ENCODE data around the gene TPP1.

Gene TPP1

GRCh38 chr11:6610591-6610990 lies 8.6 kb downstream of the TPP1 start:
- no peak for DNase-seq

- DNase-seq, result no peak
Observed at GRCh38 chr11:6609502-6610015, 9.7 kb downstream of the TPP1 start.

GRCh38 chr11:6608726-6609501 lies 10.3 kb downstream of the TPP1 start:
- peak; percentile 27 for DNase-seq

- DNase-seq, result no peak
Observed at GRCh38 chr11:6608011-6608410, 11.2 kb downstream of the TPP1 start.

GRCh38 chr11:6607190-6607795 lies 11.9 kb downstream of the TPP1 start:
- DNase-seq, result peak; percentile 56

DNA sequence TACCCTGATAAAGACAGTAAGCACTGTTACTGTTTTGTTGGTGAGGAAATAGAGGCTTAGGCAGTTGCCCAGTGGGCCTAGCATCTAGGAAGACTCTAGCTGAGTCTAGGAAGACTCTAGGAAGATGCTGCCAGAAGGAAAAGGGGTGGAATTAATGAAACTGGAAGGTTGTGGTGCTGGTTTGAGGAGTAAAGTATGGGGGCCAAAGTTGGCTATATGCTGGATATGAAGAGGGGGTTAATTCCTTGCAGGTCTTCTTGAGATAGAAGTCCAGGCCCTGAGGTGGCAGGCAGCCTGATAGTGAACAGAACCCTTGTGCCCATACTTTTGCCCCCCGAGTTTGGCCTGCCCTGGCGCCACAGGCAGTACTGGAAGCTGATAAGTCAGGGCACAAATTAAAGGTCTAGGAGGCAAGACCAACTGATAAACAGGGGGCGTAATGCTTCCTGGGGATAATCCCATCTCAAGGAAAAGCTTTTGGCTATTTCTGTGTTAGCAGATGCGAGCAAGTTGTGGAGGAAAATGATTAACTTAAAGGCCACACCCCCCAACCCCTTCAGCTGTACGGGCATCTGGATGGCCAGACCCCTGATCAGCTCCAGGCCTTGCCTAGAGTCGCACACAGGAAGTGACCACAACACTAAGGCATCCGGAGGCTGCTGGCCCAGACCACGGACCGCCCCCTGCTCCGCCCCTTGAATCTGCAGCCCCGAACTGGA lies 12.6 kb downstream of the TPP1 start:
- peak; percentile 94 for DNase-seq

GRCh38 chr11:6604790-6605189 lies 14.4 kb downstream of the TPP1 start:
- no peak for DNase-seq

DNA sequence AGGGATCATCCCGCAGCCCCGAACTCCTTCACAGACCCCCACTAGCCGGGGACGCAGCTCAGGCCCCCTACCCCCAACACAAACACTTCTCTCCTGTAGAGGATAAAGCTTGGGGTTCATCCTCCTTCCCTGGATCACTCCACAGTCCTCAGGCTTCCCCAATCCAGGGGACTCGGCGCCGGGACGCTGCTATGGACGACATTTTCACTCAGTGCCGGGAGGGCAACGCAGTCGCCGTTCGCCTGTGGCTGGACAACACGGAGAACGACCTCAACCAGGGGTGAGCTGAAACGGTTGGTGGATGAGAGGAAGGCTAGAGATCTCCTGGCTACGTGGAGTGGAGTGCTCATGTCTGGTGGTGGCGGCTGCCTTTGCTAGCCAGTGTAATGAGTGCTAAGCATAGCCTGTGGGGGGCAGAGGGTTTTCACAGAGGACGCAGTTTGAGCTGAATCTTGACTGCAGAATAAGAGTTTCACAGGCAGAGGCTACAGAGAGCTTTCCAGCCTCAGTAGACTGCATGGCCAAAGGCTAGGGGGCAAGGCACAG lies 15.1 kb downstream of the TPP1 start:
- peak; percentile 58 for DNase-seq

- DNase-seq, result peak; percentile 86
Observed at GRCh38 chr11:6603287-6604080, 15.7 kb downstream of the TPP1 start, which contains the start of the genes ILK and RRP8. Gene ILK, plus strand, starts transcription at chr11:6603774. Its CDS starts 498 bp downstream, at chr11:6604272. Gene RRP8, minus strand, starts transcription at chr11:6603616. Its CDS starts 114 bp downstream, at chr11:6603502.

GRCh38 chr11:6602096-6602940 lies 16.9 kb downstream of the TPP1 start:
- no peak for DNase-seq

DNA sequence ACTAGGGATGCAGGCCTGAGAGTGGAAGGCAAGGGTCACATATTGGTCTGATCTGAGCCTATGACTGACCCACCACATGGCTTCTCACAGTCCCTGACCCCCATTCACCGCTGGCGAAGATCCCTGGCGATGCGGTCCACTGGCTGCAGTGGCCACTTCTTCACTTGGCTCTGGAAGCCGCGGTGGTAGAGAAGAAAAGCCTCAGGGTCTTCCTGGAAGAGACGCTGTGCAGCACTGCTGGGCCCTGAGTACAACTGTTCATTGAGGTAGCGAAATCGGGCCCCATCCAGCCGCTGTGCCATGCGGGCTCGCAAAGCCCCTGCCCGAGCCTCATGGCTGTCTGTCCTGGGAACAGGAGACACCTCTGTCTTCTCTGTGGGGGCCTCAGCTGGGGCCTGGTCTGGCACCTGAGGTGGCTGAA lies 18.2 kb downstream of the TPP1 start:
- no peak for DNase-seq

- DNase-seq, result no peak
Observed at GRCh38 chr11:6599881-6600390, 19.3 kb downstream of the TPP1 start.

GRCh38 chr11:6599449-6599848 lies 19.8 kb downstream of the TPP1 start:
- DNase-seq, result no peak

DNA sequence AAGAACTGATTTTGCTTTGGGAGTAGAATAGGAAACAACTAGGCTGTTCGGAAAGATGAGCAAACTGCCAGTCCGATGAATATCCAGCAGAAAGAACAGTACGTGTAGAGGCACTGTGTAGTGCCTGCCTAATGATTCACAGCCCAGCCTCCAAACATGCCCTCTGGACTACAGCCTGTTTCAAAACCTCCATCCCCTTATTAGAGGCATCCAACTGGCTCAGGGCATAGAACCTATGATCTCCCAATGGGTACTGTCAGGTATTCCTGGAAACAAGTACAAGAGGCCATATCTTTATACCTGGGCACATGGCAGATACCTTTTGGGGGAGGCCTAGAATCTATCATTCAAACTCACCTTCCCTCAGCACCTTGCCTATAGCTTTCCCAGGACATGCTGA lies 20.7 kb downstream of the TPP1 start:
- DNase-seq, result no peak

GRCh38 chr11:6596239-6596877 lies 22.9 kb downstream of the TPP1 start:
- DNase-seq, result no peak

- DNase-seq, result no peak
Observed at GRCh38 chr11:6594142-6594768, 25.0 kb downstream of the TPP1 start.

GRCh38 chr11:6588018-6588417 lies 31.2 kb downstream of the TPP1 start:
- DNase-seq, result no peak

DNA sequence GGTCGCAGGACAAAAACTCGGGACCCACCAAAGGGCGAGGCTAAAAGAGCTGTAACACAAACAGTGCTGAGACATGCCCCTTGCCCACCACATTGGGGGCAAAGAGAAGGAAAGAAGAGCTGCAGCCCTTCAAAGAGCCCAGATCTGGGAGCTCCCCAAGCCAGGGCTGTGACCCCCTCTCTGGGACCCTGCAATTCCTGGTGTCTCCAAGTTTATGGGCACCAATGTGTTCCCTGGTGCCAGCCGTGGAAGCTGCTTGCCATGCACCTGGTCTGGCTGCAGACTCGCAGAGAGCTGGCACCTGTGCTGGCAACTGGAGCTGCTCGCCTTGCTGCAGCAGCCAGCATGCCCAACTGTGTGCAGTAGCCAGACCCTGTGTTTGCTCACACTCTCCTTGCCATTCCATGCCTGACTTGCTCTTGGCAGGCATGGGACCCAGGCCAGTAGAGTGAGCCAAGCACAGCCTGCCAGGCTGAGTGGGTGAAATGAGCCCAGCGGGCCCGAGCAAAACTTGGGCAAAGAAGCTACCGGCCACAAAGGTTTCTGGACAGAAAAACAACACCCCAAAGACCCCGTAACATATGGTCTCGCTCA lies 31.8 kb downstream of the TPP1 start:
- no peak for DNase-seq

All from fibroblast of skin of right quadriceps (primary cell).